ENCODE results near the gene YTHDF1. TPM values are rescaled to one million over a fixed set of nuclear protein-coding genes. Genes with fewer than 3 reads are reported as not detected.

Gene YTHDF1
- total and polyA plus RNA-seq, 12 donors: 15.3 to 31.6 (median 21.4) TPM

DNA sequence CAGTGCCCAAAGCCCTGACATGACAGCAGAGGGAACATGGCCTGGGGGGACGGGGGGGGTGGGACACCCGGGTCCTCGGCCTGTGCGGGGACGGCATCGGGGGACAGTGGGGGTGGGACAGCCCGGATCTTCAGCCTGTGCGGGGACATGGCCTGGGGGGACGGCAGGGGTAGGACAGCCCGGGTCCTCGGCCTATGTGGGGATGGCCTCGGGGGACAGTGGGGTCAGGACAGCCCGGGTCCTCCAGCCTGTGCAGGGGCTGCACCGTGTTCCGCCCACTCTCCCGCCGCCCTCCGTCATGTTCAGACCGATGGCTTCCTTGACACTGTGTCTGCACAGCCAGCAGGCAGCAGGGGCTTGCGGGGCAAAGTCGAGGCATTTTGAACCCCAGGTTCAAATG lies 26.8 kb upstream of the YTHDF1 start:
- ATAC-seq (no peak), DNase-seq (no peak)
- Histone ChIP-seq H3K4me3 (no peak overlapping the region), H3K36me3 (no peaks in the 10 kb centered on the region), H3K9me3 (no peaks in the 10 kb centered on the region), H3K4me1 (no peaks in the 10 kb centered on the region), H3K27ac (no peak overlapping the region), H3K27me3 (peaks cover 7 to 56% (median 28%) of the 10 kb centered on the region in 7 donors)
- intact Hi-C loops (cut with DNase I): no loop called here
- TF ChIP-seq, protein P1, sequence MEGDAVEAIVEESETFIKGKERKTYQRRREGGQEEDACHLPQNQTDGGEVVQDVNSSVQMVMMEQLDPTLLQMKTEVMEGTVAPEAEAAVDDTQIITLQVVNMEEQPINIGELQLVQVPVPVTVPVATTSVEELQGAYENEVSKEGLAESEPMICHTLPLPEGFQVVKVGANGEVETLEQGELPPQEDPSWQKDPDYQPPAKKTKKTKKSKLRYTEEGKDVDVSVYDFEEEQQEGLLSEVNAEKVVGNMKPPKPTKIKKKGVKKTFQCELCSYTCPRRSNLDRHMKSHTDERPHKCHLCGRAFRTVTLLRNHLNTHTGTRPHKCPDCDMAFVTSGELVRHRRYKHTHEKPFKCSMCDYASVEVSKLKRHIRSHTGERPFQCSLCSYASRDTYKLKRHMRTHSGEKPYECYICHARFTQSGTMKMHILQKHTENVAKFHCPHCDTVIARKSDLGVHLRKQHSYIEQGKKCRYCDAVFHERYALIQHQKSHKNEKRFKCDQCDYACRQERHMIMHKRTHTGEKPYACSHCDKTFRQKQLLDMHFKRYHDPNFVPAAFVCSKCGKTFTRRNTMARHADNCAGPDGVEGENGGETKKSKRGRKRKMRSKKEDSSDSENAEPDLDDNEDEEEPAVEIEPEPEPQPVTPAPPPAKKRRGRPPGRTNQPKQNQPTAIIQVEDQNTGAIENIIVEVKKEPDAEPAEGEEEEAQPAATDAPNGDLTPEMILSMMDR (IDR thresholded peaks at IDR 0.05): no peak
- WGBS, 2 donors: 88 to 94% methylated on average over 15 to 21 of the region's 21 CpGs

DNA sequence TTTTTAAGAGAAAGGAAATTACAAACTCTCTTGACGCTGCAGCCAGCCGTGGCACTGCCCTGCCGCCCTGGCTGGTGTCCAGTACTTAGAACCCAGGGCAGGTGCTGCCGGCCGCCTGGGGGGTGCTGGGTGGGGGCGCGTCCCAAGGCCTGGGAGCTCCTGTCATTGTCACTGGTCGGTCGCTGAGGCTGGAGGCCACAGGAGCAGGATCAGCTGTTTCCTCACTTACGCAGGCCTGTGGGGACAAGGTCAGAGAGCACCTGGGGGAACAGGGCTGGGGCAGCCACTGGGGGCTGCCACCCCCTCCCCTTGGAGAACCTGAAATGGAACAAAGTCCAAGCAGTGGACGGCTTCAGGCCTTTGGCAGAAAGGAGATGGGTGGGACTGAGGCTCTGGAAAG lies 25.3 kb upstream of the YTHDF1 start:
- WGBS, 2 donors: 46 to 50% methylated on average over 11 of the region's 11 CpGs
- Histone ChIP-seq H3K9me3 (no peaks in the 10 kb centered on the region), H3K27ac (no peak overlapping the region), H3K27me3 (peaks cover 0 to 54% (median 20%) of the 10 kb centered on the region in 7 donors), H3K36me3 (no peaks in the 10 kb centered on the region), H3K4me1 (no peaks in the 10 kb centered on the region), H3K4me3 (no peak overlapping the region)
- no peak for ATAC-seq
- DNase-seq: no peak
- intact Hi-C loops (cut with DNase I): no loop called here
- TF ChIP-seq, protein P1 (IDR thresholded peaks at IDR 0.05): no peak

DNA sequence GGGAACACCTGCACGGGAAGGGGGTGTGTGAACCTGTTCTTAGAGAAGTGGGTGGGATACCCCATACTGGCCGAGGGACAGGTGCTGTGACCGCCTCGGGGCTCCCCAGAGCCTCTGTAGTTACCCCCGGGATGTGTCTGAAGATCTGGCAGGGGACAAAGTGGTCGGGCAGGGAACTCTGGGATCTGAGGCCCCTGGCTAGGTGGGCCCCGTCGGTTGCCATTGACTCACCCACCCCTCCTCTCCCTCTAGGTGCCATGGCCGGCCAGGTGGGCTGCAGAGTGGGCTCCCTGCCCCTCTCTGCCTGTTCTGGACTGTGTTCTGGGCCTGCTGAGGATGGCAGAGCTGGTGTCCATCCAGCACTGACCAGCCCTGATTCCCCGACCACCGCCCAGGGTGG lies 24.1 kb upstream of the YTHDF1 start:
- Histone ChIP-seq H3K27ac (no peak overlapping the region), H3K4me1 (no peaks in the 10 kb centered on the region), H3K27me3 (peaks cover 0 to 50% (median 18%) of the 10 kb centered on the region in 7 donors), H3K9me3 (no peaks in the 10 kb centered on the region), H3K4me3 (no peak overlapping the region), H3K36me3 (no peaks in the 10 kb centered on the region)
- intact Hi-C loops (cut with DNase I): no loop called here
- DNase-seq: no peak
- ATAC-seq: no peak
- 87 to 89% methylated on average over 11 of the region's 11 CpGs for WGBS, 2 donors
- TF ChIP-seq, protein P1 (IDR thresholded peaks at IDR 0.05): no peak

DNA sequence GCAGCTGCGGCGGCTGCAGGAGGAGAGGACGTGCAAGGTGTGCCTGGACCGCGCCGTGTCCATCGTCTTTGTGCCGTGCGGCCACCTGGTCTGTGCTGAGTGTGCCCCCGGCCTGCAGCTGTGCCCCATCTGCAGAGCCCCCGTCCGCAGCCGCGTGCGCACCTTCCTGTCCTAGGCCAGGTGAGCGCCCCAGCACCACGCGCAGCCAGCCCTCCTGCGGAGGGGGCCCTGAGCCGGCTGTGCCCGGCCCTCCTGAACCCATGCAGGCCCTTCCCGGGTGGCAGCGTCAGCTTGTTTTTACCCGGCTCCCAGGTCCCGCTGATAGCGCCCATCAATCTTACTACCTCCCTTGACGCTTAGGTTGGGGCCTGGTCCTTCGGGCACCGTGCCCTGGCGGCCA lies 23.5 kb upstream of the YTHDF1 start:
- peaks cover 0 to 50% (median 22%) of the 10 kb centered on the region in 7 donors for H3K27me3 ChIP-seq
- H3K27ac ChIP-seq: no peak overlapping the region
- no peaks in the 10 kb centered on the region for H3K4me1 ChIP-seq
- H3K4me3 ChIP-seq: no peak overlapping the region
- 90 to 91% methylated on average over 28 to 30 of the region's 30 CpGs for WGBS, 2 donors
- H3K9me3 ChIP-seq: no peaks in the 10 kb centered on the region
- no peaks in the 10 kb centered on the region for H3K36me3 ChIP-seq
- ATAC-seq: no peak
- intact Hi-C loops (cut with DNase I): no loop called here
- TF ChIP-seq, protein P1 (IDR thresholded peaks at IDR 0.05): no peak
- no peak for DNase-seq
